Endodermal cell (in vitro differentiated cells): Measurements from ENCODE around the gene CACNA2D2. TPM values are rescaled to one million over a fixed set of nuclear protein-coding genes. Genes with fewer than 3 reads are reported as not detected.

Source experiments
- DNase-seq: peaks from one replicate; pipeline ENCODE4 v3.0.0-alpha.2; 2017
- H3K27ac ChIP-seq: 2 replicates; pipeline ENCODE4 v1.5.1; 2013; ENCODE audit warnings: mild to moderate bottlenecking, low read depth, low read length, moderate library complexity
- H3K27me3 ChIP-seq: 2 replicates; pipeline ENCODE4 v1.6.1; 2013; ENCODE audit warnings: mild to moderate bottlenecking, low read length, moderate library complexity; ENCODE audit not compliant: insufficient read depth, control insufficient read depth, poor library complexity, severe bottlenecking
- H3K36me3 ChIP-seq: 2 replicates; pipeline ENCODE4 v1.7.0; 2013; ENCODE audit warnings: mild to moderate bottlenecking, low read length, moderate library complexity; ENCODE audit not compliant: control insufficient read depth, insufficient read depth
- H3K4me1 ChIP-seq: one replicate; pipeline ENCODE4 v1.7.0; 2013; ENCODE audit warnings: low read length; ENCODE audit not compliant: control insufficient read depth, insufficient read depth
- H3K4me3 ChIP-seq: 2 replicates; pipeline ENCODE4 v1.5.1; 2013; ENCODE audit warnings: mild to moderate bottlenecking, low read length, moderate library complexity
- H3K9ac ChIP-seq: 2 replicates; pipeline ENCODE4 v1.6.1; 2013; ENCODE audit warnings: mild to moderate bottlenecking, low read length, moderate library complexity; ENCODE audit not compliant: poor library complexity, severe bottlenecking; ENCODE audit errors: extremely low read depth
- H3K9me3 ChIP-seq: 2 replicates; pipeline ENCODE4 v1.6.1; 2013; ENCODE audit warnings: mild to moderate bottlenecking, low read length, moderate library complexity; ENCODE audit not compliant: control insufficient read depth
- H3K27ac Mint-ChIP-seq: 2 replicates; pipeline ENCODE4 v1.8.0; 2020; ENCODE audit warnings: mixed read lengths
- H3K27me3 Mint-ChIP-seq: 2 replicates; pipeline ENCODE4 v1.8.0; 2021; ENCODE audit warnings: mild to moderate bottlenecking, mixed read lengths; ENCODE audit not compliant: insufficient read depth
- H3K36me3 Mint-ChIP-seq: 2 replicates; pipeline ENCODE4 v1.8.0; 2020; ENCODE audit warnings: low read depth, mixed read lengths
- H3K4me1 Mint-ChIP-seq: 2 replicates; pipeline ENCODE4 v1.8.0; 2020; ENCODE audit warnings: mixed read lengths
- H3K4me3 Mint-ChIP-seq: 2 replicates; pipeline ENCODE4 v1.8.0; 2020; ENCODE audit warnings: mild to moderate bottlenecking, moderate library complexity, mixed read lengths
- H3K9me3 Mint-ChIP-seq: 2 replicates; pipeline ENCODE4 v1.8.0; 2020; ENCODE audit warnings: mild to moderate bottlenecking, mixed read lengths
- CTCF ChIP-seq: fragments of 200-600 bp; sonication (generic); conservative IDR thresholded peaks from 2 replicates; pipeline ENCODE4 v1.5.0; 2021; ENCODE audit warnings: antibody characterized with exemption, mild to moderate bottlenecking
- WGBS, 2 experiments: methylation state at CpG; one replicate each; pipeline versions ENCODE4 v1.1.5 to v1.1.7; 2013; ENCODE audit warnings: missing lambda C conversion rate in 2 of 2, mixed read lengths in 1 of 2; ENCODE audit not compliant: insufficient coverage in 1 of 2, insufficient read length in 1 of 2; 5-methylcytosine and 5-hydroxymethylcytosine counted together
- total RNA-seq, 2 donors: library from RNA; stranded (reverse); fragmentation: NEBNext Ultra II Directional in 1 of 2; extraction: Animal tissue kit (Norgen Biotek cat#: 25700) in 1 of 2; gene quantifications; 2 replicates in 1 of 2; 3 replicates in 1 of 2; pipeline ENCODE4 v1.2.1, GENCODE V29; 2021

CACNA2D2 gene
- total RNA-seq, 2 donors from 2014 or later = 17.6 to 20.7 TPM

- H3K4me3 Mint-ChIP-seq = no peak overlapping the region
- no peak overlapping the region for H3K27ac ChIP-seq
These were observed 32.8 kb downstream of the CACNA2D2 start for GRCh38 chr3:50470658-50471057.

GRCh38 chr3:50467919-50468318 is 35.5 kb downstream of the CACNA2D2 start:
- DNase-seq = no peak
- Mint-ChIP-seq H3K27me3 (no peaks in the 10 kb centered on the region), H3K27ac (no peak overlapping the region), H3K4me3 (no peak overlapping the region), H3K9me3 (no peaks in the 10 kb centered on the region), H3K4me1 (peaks cover 4% of the 10 kb centered on the region), H3K36me3 (no peaks in the 10 kb centered on the region)
- no peaks in the 10 kb centered on the region for H3K27me3 ChIP-seq
- H3K9ac ChIP-seq = no peak overlapping the region
- 66 to 80% methylated on average over 3 to 10 of the region's 10 CpGs for WGBS, 2 experiments
- H3K4me3 ChIP-seq = no peak overlapping the region
- no peaks in the 10 kb centered on the region for H3K36me3 ChIP-seq
- no peaks in the 10 kb centered on the region for H3K4me1 ChIP-seq
- no peak overlapping the region for H3K27ac ChIP-seq
- no peak for TF ChIP-seq CTCF
- H3K9me3 ChIP-seq = no peaks in the 10 kb centered on the region

More at GRCh38 chr3:50470658-50471057, 32.8 kb downstream of the CACNA2D2 start:
- Histone ChIP-seq H3K9ac (no peak overlapping the region), H3K4me1 (no peaks in the 10 kb centered on the region), H3K27me3 (no peaks in the 10 kb centered on the region), H3K9me3 (no peaks in the 10 kb centered on the region), H3K4me3 (no peak overlapping the region), H3K36me3 (no peaks in the 10 kb centered on the region)
- Mint-ChIP-seq H3K27ac (no peak overlapping the region), H3K36me3 (no peaks in the 10 kb centered on the region), H3K27me3 (no peaks in the 10 kb centered on the region), H3K4me1 (peaks cover 3% of the 10 kb centered on the region), H3K9me3 (no peaks in the 10 kb centered on the region)
- no peak for TF ChIP-seq CTCF
- no peak for DNase-seq
- 80 to 92% methylated on average over 1 to 9 of the region's 12 CpGs for WGBS, 2 experiments

- Mint-ChIP-seq H3K27ac (no peak overlapping the region), H3K36me3 (no peaks in the 10 kb centered on the region), H3K4me3 (no peak overlapping the region)
These were observed 37.3 kb downstream of the CACNA2D2 start for GRCh38 chr3:50466177-50466576.

More at GRCh38 chr3:50466177-50466576, 37.3 kb downstream of the CACNA2D2 start:
- no peaks in the 10 kb centered on the region for H3K27me3 Mint-ChIP-seq
- Histone ChIP-seq H3K9ac (no peak overlapping the region), H3K27me3 (no peaks in the 10 kb centered on the region), H3K4me1 (peaks cover 3% of the 10 kb centered on the region), H3K4me3 (no peak overlapping the region), H3K27ac (no peak overlapping the region), H3K36me3 (no peaks in the 10 kb centered on the region), H3K9me3 (no peaks in the 10 kb centered on the region)
- H3K4me1 Mint-ChIP-seq = peaks cover 13% of the 10 kb centered on the region
- WGBS, 2 experiments = 88 to 92% methylated on average over 5 to 6 of the region's 6 CpGs
- no peak for TF ChIP-seq CTCF
- no peak for DNase-seq
- H3K9me3 Mint-ChIP-seq = no peaks in the 10 kb centered on the region
